ENCODE measurements around the gene CGREF1.

GRCh38 chr2:27094353-27094984 lies 24.5 kb downstream of the CGREF1 start:
- TF ChIP-seq, protein P1, sequence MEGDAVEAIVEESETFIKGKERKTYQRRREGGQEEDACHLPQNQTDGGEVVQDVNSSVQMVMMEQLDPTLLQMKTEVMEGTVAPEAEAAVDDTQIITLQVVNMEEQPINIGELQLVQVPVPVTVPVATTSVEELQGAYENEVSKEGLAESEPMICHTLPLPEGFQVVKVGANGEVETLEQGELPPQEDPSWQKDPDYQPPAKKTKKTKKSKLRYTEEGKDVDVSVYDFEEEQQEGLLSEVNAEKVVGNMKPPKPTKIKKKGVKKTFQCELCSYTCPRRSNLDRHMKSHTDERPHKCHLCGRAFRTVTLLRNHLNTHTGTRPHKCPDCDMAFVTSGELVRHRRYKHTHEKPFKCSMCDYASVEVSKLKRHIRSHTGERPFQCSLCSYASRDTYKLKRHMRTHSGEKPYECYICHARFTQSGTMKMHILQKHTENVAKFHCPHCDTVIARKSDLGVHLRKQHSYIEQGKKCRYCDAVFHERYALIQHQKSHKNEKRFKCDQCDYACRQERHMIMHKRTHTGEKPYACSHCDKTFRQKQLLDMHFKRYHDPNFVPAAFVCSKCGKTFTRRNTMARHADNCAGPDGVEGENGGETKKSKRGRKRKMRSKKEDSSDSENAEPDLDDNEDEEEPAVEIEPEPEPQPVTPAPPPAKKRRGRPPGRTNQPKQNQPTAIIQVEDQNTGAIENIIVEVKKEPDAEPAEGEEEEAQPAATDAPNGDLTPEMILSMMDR (IDR thresholded peaks at IDR 0.05; ENCODE audit: extremely low read depth in 1 of 2, insufficient read depth in 1 of 2, low read depth in 1 of 2, low read length in 2 of 2) = no peak
- TF ChIP-seq POLR2AphosphoS5 (IDR thresholded peaks at IDR 0.05; ENCODE audit: insufficient read depth, low read depth, low read length) = no peak
- no peak for TF ChIP-seq EZH2 (IDR thresholded peaks at IDR 0.05; ENCODE audit: borderline replicate concordance, low read depth, low read length, severe bottlenecking)
- no peak for TF ChIP-seq MYC (IDR thresholded peaks at IDR 0.05; ENCODE audit: low read depth, low read length)
- TF ChIP-seq POLR2A (IDR thresholded peaks at IDR 0.05; ENCODE audit: low read depth, low read length) = no peak

Data from endothelial cell of umbilical vein (primary cell).